GM18868 (cell line): ENCODE data around the gene ADGRL3.
"Not testable (repeated sequence)": the region's sequence is repeated elsewhere in the genome, so short reads cannot be mapped to it uniquely, and the experiment has no call there.

Source experiments
- ATAC-seq: cut with Tn5 transposase; IDR thresholded peaks from one replicate; pipeline ENCODE4 v1.9.1; 2021; ENCODE audit warnings: mild to moderate bottlenecking, moderate library complexity; ENCODE audit not compliant: unreplicated experiment

The ADGRL3 gene

DNA sequence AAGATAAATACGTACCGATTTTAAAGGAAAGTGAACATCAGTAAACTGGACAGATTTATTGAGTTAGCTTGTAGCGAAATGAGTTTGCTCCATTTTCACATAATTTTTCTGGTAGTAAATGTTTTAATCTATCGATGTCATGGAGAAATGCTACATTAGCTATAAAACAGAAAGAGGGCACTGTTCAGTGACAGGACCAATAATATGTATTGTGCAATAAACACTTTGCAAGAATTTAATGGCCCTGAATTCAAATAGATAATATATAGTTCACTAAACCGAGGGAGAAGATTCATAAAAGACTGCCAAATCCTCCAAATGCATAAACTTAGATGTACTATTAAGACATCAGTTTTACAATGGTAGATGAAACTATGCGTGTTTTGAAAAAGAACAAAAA, 516.3 kb downstream of the ADGRL3 start:
- ATAC-seq, result no peak

DNA sequence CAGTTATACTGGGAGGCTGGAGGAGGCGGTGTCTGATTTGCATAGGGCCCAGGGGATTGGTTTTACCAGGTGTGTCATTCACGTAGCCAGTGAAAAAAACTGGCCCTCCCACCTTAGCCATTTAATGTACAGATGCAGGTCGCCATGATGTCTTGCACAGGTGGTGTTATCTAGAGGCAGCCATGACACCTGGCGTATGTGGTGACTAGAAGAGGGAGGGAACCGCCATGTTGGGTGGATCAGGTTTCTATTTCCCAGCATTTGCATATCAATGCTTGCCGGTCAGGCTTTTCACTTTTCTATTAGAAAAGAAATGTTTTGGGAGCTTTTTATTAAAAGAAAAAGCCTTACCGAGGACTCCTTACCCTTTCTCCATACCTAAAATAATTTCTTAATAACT, 523.4 kb downstream of the ADGRL3 start:
- no peak for ATAC-seq

GRCh38 chr4:61727286-61727685, 527.2 kb downstream of the ADGRL3 start:
- no peak for ATAC-seq

- no peak for ATAC-seq
Measured at GRCh38 chr4:61734409-61734808, 534.3 kb downstream of the ADGRL3 start.

GRCh38 chr4:61739887-61740286, 539.8 kb downstream of the ADGRL3 start:
- no peak for ATAC-seq

GRCh38 chr4:61740886-61741285, 540.8 kb downstream of the ADGRL3 start:
- ATAC-seq, result no peak

GRCh38 chr4:61741327-61742096, 541.4 kb downstream of the ADGRL3 start:
- no peak for ATAC-seq

DNA sequence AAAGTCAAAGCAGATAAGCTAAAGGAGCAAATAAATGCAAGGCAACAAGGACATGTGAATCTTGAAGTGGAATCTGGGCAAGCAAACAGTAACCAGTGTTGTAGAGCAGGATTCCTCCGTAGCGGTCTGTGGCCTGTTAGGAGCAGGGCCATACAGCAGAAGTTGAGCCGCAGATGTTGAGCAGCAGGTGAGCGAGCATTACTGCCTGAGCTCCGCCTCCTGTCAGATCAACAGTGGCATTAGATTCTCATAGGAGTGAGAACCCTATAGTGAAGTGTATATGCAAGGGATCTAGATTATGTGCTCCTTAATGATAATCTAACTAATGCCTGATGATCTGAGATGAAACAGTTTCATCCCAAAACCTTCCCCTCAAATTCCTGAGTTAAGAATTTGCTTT, 550.7 kb downstream of the ADGRL3 start:
- no peak for ATAC-seq

DNA sequence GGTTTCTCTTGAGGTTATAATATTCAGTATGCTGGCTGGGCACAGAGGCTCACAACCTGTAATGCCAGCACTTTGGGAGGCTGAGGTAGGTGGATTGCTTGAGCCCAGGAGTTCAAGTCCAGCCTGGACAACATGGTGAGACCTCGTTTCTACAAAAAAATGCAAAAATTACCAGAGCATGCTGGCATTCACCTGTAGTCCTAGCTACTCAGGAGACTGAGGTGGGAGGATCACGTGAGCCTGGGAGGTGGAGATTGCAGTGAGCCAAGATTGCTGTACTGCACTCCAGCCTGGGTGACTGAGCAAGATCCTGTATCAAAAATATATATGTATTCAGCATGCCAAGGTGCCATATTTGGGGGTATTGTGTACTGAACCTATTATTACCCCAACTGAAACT, 552.5 kb downstream of the ADGRL3 start:
- no peak for ATAC-seq

DNA sequence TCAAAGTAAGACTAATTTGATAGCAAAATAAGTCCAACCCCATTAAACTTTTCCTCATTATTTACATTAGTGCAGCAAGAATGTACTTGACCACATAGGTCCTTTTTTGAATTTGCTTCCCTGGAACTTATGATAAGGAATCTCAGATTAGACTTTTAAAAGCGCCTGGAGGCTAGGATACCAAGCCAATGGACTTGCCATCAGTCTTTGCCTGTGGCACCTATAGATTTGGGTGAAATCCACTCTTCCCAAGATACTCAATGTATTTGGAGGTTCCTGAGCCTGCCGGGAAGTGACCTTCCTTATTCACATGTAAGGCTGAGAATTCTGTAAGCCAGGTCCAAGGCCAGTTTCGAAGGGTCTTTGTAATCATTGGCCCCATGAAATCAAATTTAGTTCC, 553.6 kb downstream of the ADGRL3 start:
- ATAC-seq, result no peak

GRCh38 chr4:61756937-61757336, 556.8 kb downstream of the ADGRL3 start:
- not testable (repeated sequence) for ATAC-seq

GRCh38 chr4:61757983-61758382, 557.9 kb downstream of the ADGRL3 start:
- not testable (repeated sequence) for ATAC-seq

DNA sequence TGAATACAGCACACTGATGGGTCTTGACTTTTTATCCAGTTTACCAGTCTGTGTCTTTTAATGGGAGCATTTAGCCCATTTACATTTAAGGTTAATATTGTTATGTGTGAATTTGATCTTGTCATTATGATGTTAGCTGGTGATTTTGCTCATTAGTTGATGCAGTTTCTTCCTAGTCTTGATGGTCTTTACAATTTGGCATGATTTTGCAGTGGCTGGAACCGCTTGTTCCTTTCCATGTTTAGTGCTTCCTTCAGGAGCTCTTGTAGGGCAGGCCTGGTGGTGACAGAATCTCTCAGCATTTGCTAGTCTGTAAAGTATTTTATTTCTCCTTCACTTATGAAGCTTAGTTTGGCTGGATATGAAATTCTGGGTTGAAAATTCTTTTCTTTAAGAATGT, 558.5 kb downstream of the ADGRL3 start:
- not testable (repeated sequence) for ATAC-seq

- ATAC-seq, result not testable (repeated sequence)
Measured at GRCh38 chr4:61759245-61759644, 559.1 kb downstream of the ADGRL3 start.

DNA sequence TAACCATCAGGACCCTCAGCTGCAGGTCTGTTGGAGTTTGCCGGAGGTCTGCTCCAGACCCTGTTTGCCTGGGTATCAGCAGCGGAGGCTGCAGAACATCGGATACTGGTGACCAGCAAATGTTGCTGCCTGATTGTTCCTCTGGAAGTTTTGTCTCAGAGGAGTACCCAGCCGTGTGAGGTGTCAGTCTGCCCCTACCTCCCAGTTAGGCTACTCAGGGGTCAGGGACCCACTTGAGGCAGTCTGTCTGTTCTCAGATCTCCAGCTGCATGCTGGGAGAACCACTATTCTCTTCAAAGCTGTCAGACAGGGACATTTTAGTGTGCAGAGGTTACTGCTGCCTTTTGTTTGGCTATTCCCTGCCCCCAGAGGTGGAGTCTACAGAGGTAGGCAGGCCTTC, 559.8 kb downstream of the ADGRL3 start:
- not testable (repeated sequence) for ATAC-seq

GRCh38 chr4:61760820-61761219, 560.7 kb downstream of the ADGRL3 start:
- ATAC-seq, result no peak

DNA sequence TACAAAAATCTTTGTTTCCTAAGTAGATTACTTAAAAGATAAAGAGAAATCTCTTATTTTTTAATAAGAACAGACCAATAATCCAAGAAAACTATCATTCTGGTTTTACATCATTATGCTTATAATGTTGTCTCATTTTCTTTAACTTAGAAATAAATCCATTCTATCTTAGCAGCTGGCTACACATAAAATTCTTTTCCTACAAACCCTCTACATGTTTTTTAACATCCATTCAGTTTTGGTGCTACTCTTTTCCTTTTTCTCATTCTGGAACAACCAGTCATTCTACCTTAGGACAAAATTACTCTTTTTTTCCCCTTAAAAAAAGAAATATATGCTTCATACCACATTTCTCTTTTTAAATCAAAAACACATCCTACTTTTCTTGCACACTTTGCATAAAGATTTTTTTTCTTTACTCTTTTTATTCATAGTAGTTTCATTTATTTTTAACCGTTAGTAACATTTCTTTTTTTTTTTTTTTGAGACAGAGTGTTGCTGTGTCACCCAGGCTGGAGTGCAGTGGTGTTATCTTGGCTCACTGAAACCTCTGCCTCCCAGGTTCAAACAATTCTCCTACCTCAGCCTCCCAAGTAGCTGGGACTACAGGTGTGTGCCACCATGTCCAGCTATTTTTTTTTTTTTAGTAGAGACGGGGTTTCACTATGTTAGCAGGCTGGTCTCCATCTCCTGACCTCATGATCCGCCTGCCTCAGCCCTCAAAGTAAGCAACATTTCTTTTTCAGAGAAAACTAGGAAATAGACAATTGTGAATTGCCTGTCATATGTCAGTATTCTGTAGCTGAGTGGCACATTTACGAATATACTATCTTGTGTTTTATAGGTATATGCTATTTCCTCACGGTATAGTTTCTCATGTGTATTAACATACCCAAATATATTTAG, 562.8 kb downstream of the ADGRL3 start:
- no peak for ATAC-seq

- ATAC-seq, result no peak
Measured at GRCh38 chr4:61763682-61764081, 563.6 kb downstream of the ADGRL3 start.

GRCh38 chr4:61764090-61764489, 564.0 kb downstream of the ADGRL3 start:
- not testable (repeated sequence) for ATAC-seq

GRCh38 chr4:61769444-61770167, 569.5 kb downstream of the ADGRL3 start:
- not testable (repeated sequence) for ATAC-seq

- ATAC-seq, result no peak
Measured at GRCh38 chr4:61770456-61770855, 570.3 kb downstream of the ADGRL3 start.
